A549 (cell line): Measurements from ENCODE around the gene RLBP1. TPM values are rescaled to one million over a fixed set of nuclear protein-coding genes. Genes with fewer than 3 reads are reported as not detected.

Source experiments
- ATAC-seq, 2 experiments: fragments of 200-7000 bp in 1 of 2; fragments of >200 bp in 1 of 2; cut with Nextera tagmentation in 1 of 2; cut with Tn5 transposase in 1 of 2; 3 replicates each; pipeline versions ENCODE4 v1.8.0 to v1.9.1; 2018 to 2020; ENCODE audit warnings: mild to moderate bottlenecking in 1 of 2, moderate library complexity in 1 of 2
- CTCF ChIA-PET: fragments of 300-600 bp; sonication (Branson Sonifier 250); formaldehyde crosslinking; extraction: SDS; loops from one replicate; lab custom pipeline; 2021; ENCODE audit warnings: antibody characterized with exemption, inconsistent platforms; lab: Yijun Ruan, JAX
- POLR2A ChIA-PET: fragments of 350-600 bp; formaldehyde crosslinking; extraction: SDS; loops from one replicate; lab custom pipeline; 2021; ENCODE audit warnings: antibody characterized with exemption, inconsistent platforms; lab: Yijun Ruan, JAX
- DNase-seq, 2 experiments: peaks; one replicate each; pipeline versions ENCODE4 v3.0.0 to v3.0.0-alpha.2; 2011 to 2016; ENCODE audit warnings: low read depth in 1 of 2, low spot score in 1 of 2
- FAIRE-seq: peaks from 2 replicates; lab custom pipeline; 2011; peaks lifted over from hg19 to GRCh38; lab: Jason Lieb, UNC
- H3K27ac ChIP-seq, 2 experiments: fragments of >200 bp; sonication (Bioruptor Twin); formaldehyde crosslinking; 3 replicates each; pipeline ENCODE4 v1.5.1; 2016 to 2017
- H3K4me1 ChIP-seq: fragments of >200 bp; sonication (Bioruptor Twin); formaldehyde crosslinking; 3 replicates; pipeline ENCODE4 v1.6.1; 2016
- H3K4me2 ChIP-seq: fragments of >200 bp; sonication (Bioruptor Twin); formaldehyde crosslinking; 3 replicates; pipeline ENCODE4 v1.6.1; 2016
- H3K4me3 ChIP-seq: fragments of >200 bp; sonication (Bioruptor Twin); formaldehyde crosslinking; 3 replicates; pipeline ENCODE4 v1.5.1; 2016
- H3K9me3 ChIP-seq: fragments of >200 bp; sonication (Bioruptor Twin); formaldehyde crosslinking; 3 replicates; pipeline ENCODE4 v1.6.1; 2016
- BCL3 ChIP-seq: fragments of >200 bp; sonication (Bioruptor Twin); formaldehyde crosslinking; IDR thresholded peaks from 3 replicates; pipeline ENCODE4 v1.6.1; 2016
- CBX8 ChIP-seq: fragments of 200-600 bp; sonication (generic); IDR thresholded peaks from 2 replicates; pipeline ENCODE4 v1.6.1; 2016
- CEBPB ChIP-seq, 2 experiments: fragments of >200 bp in 1 of 2; sonication (Bioruptor Twin) in 1 of 2; formaldehyde crosslinking in 1 of 2; IDR thresholded peaks; 2 replicates each; pipeline ENCODE4 v1.6.1; 2012 to 2016
- CHD2 ChIP-seq: fragments of 150-350 bp; IDR thresholded peaks from 2 replicates; pipeline ENCODE4 v1.6.1; 2014; ENCODE audit warnings: low read length; ENCODE audit not compliant: partially characterized antibody
- EHMT2 ChIP-seq: fragments of 200-600 bp; sonication (generic); IDR thresholded peaks from 2 replicates; pipeline ENCODE4 v1.6.1; 2016; ENCODE audit warnings: antibody characterized with exemption, low read depth, mild to moderate bottlenecking, moderate library complexity
- ESRRA ChIP-seq: fragments of 150-350 bp; IDR thresholded peaks from 2 replicates; pipeline ENCODE4 v1.6.1; 2014; ENCODE audit warnings: mild to moderate bottlenecking, low read length, borderline replicate concordance
- FOXS1 ChIP-seq: fragments of 250-450 bp; sonication (Bioruptor Pico); IDR thresholded peaks from 2 replicates; pipeline ENCODE4 v1.5.0; 2020; ENCODE audit warnings: mild to moderate bottlenecking, moderate library complexity
- HDAC2 ChIP-seq: fragments of 200-600 bp; sonication (generic); IDR thresholded peaks from 2 replicates; pipeline ENCODE4 v1.6.1; 2016
- HES2 ChIP-seq: fragments of >200 bp; sonication (Bioruptor Twin); formaldehyde crosslinking; IDR thresholded peaks from 2 replicates; pipeline ENCODE4 v1.6.1; 2016
- HEYL ChIP-seq: fragments of 250-450 bp; sonication (Bioruptor Pico); IDR thresholded peaks from 2 replicates; pipeline ENCODE4 v1.8.0; 2021; ENCODE audit warnings: mild to moderate bottlenecking, moderate library complexity
- HOXB13 ChIP-seq: fragments of 250-450 bp; sonication (Bioruptor Pico); IDR thresholded peaks from 2 replicates; pipeline ENCODE4 v1.5.0; 2020; ENCODE audit warnings: low read depth, mild to moderate bottlenecking, moderate library complexity
- HOXB5 ChIP-seq: fragments of 250-450 bp; sonication (Bioruptor Pico); IDR thresholded peaks from 2 replicates; pipeline ENCODE4 v1.5.0; 2020; ENCODE audit warnings: mild to moderate bottlenecking, moderate library complexity
- MAFK ChIP-seq: fragments of 450-650 bp; IDR thresholded peaks from 2 replicates; pipeline ENCODE4 v1.6.1; 2014; ENCODE audit not compliant: partially characterized antibody
- MAZ ChIP-seq: fragments of 150-350 bp; IDR thresholded peaks from 2 replicates; pipeline ENCODE4 v1.6.1; 2014; ENCODE audit warnings: antibody characterized with exemption, low read depth, low read length, borderline replicate concordance
- MYC ChIP-seq: IDR thresholded peaks from 2 replicates; pipeline ENCODE4 v1.6.1; 2012; ENCODE audit warnings: mild to moderate bottlenecking, inconsistent platforms, low read length, improper control_type of control experiment, borderline replicate concordance
- NFE2L2 ChIP-seq: fragments of 150-350 bp; conservative IDR thresholded peaks from 2 replicates; pipeline ENCODE4 v1.6.1; 2014; ENCODE audit warnings: low read length
- NR3C1 ChIP-seq: fragments of >200 bp; sonication (Bioruptor Twin); formaldehyde crosslinking; IDR thresholded peaks from 3 replicates; pipeline ENCODE4 v1.6.1; 2017
- POLR2A ChIP-seq: IDR thresholded peaks from 2 replicates; pipeline ENCODE4 v1.6.1; 2012; ENCODE audit warnings: mild to moderate bottlenecking, low read length
- RAD21 ChIP-seq, 2 experiments: fragments of >200 bp in 1 of 2; sonication (Bioruptor Twin) in 1 of 2; formaldehyde crosslinking in 1 of 2; IDR thresholded peaks in 1 of 2; conservative IDR thresholded peaks in 1 of 2; 2 replicates in 1 of 2; 3 replicates in 1 of 2; pipeline ENCODE4 v1.6.1; 2012 to 2018; ENCODE audit warnings: inconsistent platforms in 1 of 2
- RFX5 ChIP-seq: fragments of 450-650 bp; IDR thresholded peaks from 2 replicates; pipeline ENCODE4 v1.7.1; 2014; ENCODE audit warnings: antibody characterized with exemption, mild to moderate bottlenecking, moderate library complexity
- SREBF2 ChIP-seq: fragments of 450-650 bp; IDR thresholded peaks from 2 replicates; pipeline ENCODE4 v1.6.1; 2014; ENCODE audit warnings: mild to moderate bottlenecking, moderate library complexity
- ZC3H11A ChIP-seq: fragments of 450-650 bp; IDR thresholded peaks from 2 replicates; pipeline ENCODE4 v1.6.1; 2014; ENCODE audit warnings: antibody characterized with exemption, mild to moderate bottlenecking
- ZNF302 ChIP-seq: fragments of 250-450 bp; sonication (Bioruptor Pico); IDR thresholded peaks from 2 replicates; pipeline ENCODE4 v1.9.0; 2021; ENCODE audit warnings: inconsistent platforms, mild to moderate bottlenecking, moderate library complexity
- WGBS: methylation state at CpG from one replicate; pipeline ENCODE4 v1.1.6; 2017; ENCODE audit errors: missing lambda C conversion rate; 5-methylcytosine and 5-hydroxymethylcytosine counted together
- polyA plus RNA-seq, 4 experiments: library from polyadenylated mRNA; depleted of rRNA in 3 of 4; stranded (reverse); fragments of >200 nt; fragmentation: RNase III in 1 of 4; extraction: RNeasy Plus Mini Kit Qiagen cat#74134 plus additional on column Dnase treatment in 1 of 4; gene quantifications; 2 replicates in 3 of 4; 3 replicates in 1 of 4; pipeline ENCODE4 v1.2.3, GENCODE V29; 2011 to 2017

Gene RLBP1
- polyA plus RNA-seq, 2 of the 4 experiments (the other 2 are of a cell fraction) = not detected

GRCh38 chr15:89177116-89177515 lies 44.3 kb downstream of the RLBP1 start:
- Histone ChIP-seq H3K27ac (peak overlapping the region in 1 of 2 experiments; percentile 14; a peak in 1 of 6 replicates), H3K4me3 (no peak overlapping the region), H3K9me3 (no peaks in the 10 kb centered on the region), H3K4me1 (no peaks in the 10 kb centered on the region)
- FAIRE-seq (no peak), ATAC-seq (no peak), DNase-seq (no peak)
- CTCF ChIA-PET = interaction anchor here (0.6 to 21.7 kb wide), 52 partner anchors 11 to 314 kb away, joined by 3 to 735 read pairs (median 7); partner anchors contain the start of genes ABHD2, FANCI and HAPLN3
- WGBS = 94% methylated on average over 12 of the region's 12 CpGs
- POLR2A ChIA-PET = interaction anchor here (1.0 kb wide), 1 partner anchor 57 kb away, joined by 4 read pairs; no protein-coding TSS in a partner anchor
- TF ChIP-seq MAFK = no peak
- TF ChIP-seq SREBF2 = no peak
- TF ChIP-seq CBX8 = no peak
- no peak for TF ChIP-seq HEYL (CRISPR knock-in tag)
- TF ChIP-seq ZNF302 (CRISPR knock-in tag) = no peak
- no peak for TF ChIP-seq HDAC2
- no peak for TF ChIP-seq BCL3
- no peak for TF ChIP-seq MAZ
- no peak for TF ChIP-seq EHMT2
- TF ChIP-seq, all 56 proteins: peak for 0
- H3K4me2 ChIP-seq = no peak overlapping the region

- TF ChIP-seq RAD21 (conservative IDR thresholded peaks at IDR 0.05 in 1 of 2, IDR thresholded peaks at IDR 0.05 in 1 of 2) (no peak), CEBPB (IDR thresholded peaks at IDR 0.05) (peak in 1 of 2 experiments; percentile 37; a peak in 1 of 4 replicates)
- POLR2A ChIA-PET = no interaction called here
- WGBS = 84% methylated on average over 13 of the region's 13 CpGs
- no peak for DNase-seq
- no peak for FAIRE-seq
- CTCF ChIA-PET = interaction anchor here (1.0 to 21.7 kb wide), 18 partner anchors 13 to 303 kb away, joined by 3 to 735 read pairs (median 68); partner anchors contain the start of genes ABHD2 and HAPLN3
- ATAC-seq = no peak
- no peaks in the 10 kb centered on the region for H3K4me1 ChIP-seq
- no peaks in the 10 kb centered on the region for H3K9me3 ChIP-seq
- H3K4me2 ChIP-seq = no peak overlapping the region
- H3K4me3 ChIP-seq = no peak overlapping the region
- no peak overlapping the region for H3K27ac ChIP-seq
These were observed 45.7 kb downstream of the RLBP1 start for GRCh38 chr15:89175617-89176191.

- FAIRE-seq = no peak
- 82% methylated on average over 5 of the region's 5 CpGs for WGBS
- Histone ChIP-seq H3K4me1 (no peaks in the 10 kb centered on the region), H3K27ac (no peak overlapping the region), H3K9me3 (no peaks in the 10 kb centered on the region), H3K4me3 (no peak overlapping the region), H3K4me2 (no peak overlapping the region)
- ATAC-seq = no peak
- DNase-seq = no peak
- ChIA-PET POLR2A (interaction anchor here (0.6 kb wide), 1 partner anchor 86 kb away, joined by 3 read pairs; the partner anchor contains the start of gene ABHD2), CTCF (interaction anchor here (0.6 to 21.7 kb wide), 18 partner anchors 13 to 296 kb away, joined by 3 to 735 read pairs (median 40); partner anchors contain the start of genes ABHD2 and HAPLN3)
- TF ChIP-seq POLR2A (no peak), CBX8 (no peak), HDAC2 (no peak), ESRRA (no peak), HES2 (no peak), HOXB13 (CRISPR knock-in tag) (no peak), FOXS1 (CRISPR knock-in tag) (no peak), MYC (no peak), ZC3H11A (no peak), NFE2L2 (no peak)
These were observed 46.9 kb downstream of the RLBP1 start for GRCh38 chr15:89174476-89174875.

GRCh38 chr15:89172921-89173320 lies 48.5 kb downstream of the RLBP1 start:
- no peak overlapping the region for H3K4me3 ChIP-seq
- CTCF ChIA-PET = interaction anchor here (0.9 to 21.7 kb wide), 21 partner anchors 10 to 294 kb away, joined by 3 to 735 read pairs (median 31); partner anchors contain the start of genes ABHD2, FANCI and HAPLN3
- FAIRE-seq = no peak
- H3K4me1 ChIP-seq = peaks cover 6% of the 10 kb centered on the region
- POLR2A ChIA-PET = no interaction called here
- H3K27ac ChIP-seq = no peak overlapping the region
- no peak for DNase-seq
- WGBS = 88% methylated on average over 2 of the region's 2 CpGs
- TF ChIP-seq NFE2L2 = no peak
- TF ChIP-seq NR3C1 = no peak
- TF ChIP-seq RFX5 = no peak
- no peak for TF ChIP-seq CHD2
- TF ChIP-seq HOXB5 (CRISPR knock-in tag) = no peak
- no peaks in the 10 kb centered on the region for H3K9me3 ChIP-seq
- no peak overlapping the region for H3K4me2 ChIP-seq
- no peak for ATAC-seq
